Peyer's patch (tissue), 4 donors: Measurements from ENCODE around the gene CLEC20A.

Experiments used
- CTCF ChIP-seq, 6 experiments: fragments of 450-650 bp in 4 of 6; fragments of 200-600 bp in 2 of 6; sonication (generic) in 1 of 6; IDR thresholded peaks; one replicate each; pipeline ENCODE4 v1.5.1; 2017 to 2019; ENCODE audit warnings: antibody characterized with exemption in 6 of 6, mild to moderate bottlenecking in 3 of 6, moderate library complexity in 1 of 6
- POLR2A ChIP-seq, 2 donors: fragments of 450-650 bp; IDR thresholded peaks; one replicate each; pipeline ENCODE4 v1.5.1; 2017; ENCODE audit warnings: antibody characterized with exemption in 2 of 2, mild to moderate bottlenecking in 2 of 2, moderate library complexity in 2 of 2

DNA sequence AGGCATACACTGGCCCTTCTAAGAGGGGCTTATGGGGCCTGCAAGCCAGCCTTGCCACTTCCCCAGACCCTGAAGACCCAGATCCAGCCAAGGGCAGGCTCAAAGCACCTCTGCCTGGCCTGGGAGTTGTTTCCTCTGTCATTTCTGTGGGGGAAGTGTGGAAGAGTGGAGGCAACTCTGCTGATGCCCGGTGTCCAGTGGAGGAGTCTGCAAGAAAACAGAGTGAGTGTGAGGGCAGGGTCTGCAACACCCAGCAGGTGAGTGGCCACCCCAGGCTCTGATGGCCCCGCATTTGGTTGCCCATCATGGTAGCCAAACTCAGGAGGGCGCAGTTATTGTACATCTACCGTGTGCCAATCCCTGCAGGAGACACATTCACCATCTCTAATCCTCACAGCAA is 8.4 kb downstream of the CLEC20A start:
- TF ChIP-seq CTCF (IDR thresholded peaks at IDR 0.05) (no peak), POLR2A (IDR thresholded peaks at IDR 0.05) (no peak)
